Natural killer cell (primary cell): Measurements from ENCODE around the gene GHRHR. TPM values are rescaled to one million over a fixed set of nuclear protein-coding genes. Genes with fewer than 3 reads are reported as not detected.
A peak's percentile ranks its signal among the peaks of the same experiment; 100 is the strongest.

Experiments used
- ATAC-seq, 3 donors: fragments of 150-1000 bp in 2 of 3; fragments of 200-7000 bp in 1 of 3; cut with Tn5 transposase; 1 replicate in 1 of 3; 2 replicates in 2 of 3; pipeline ENCODE4 v1.10.0; 2021; ENCODE audit warnings: mild to moderate bottlenecking in 2 of 3, moderate library complexity in 2 of 3
- DNase-seq, 2 donors: peaks; one replicate each; pipeline versions ENCODE4 v3.0.0 to v3.0.0-alpha.2; 2013 to 2021; ENCODE audit warnings: mixed read lengths in 1 of 2
- H3K27ac ChIP-seq: one replicate; pipeline ENCODE4 v1.5.1; 2013; ENCODE audit warnings: mild to moderate bottlenecking, low read length
- H3K27me3 ChIP-seq: one replicate; pipeline ENCODE4 v1.6.1; 2013; ENCODE audit warnings: low read length; ENCODE audit not compliant: control insufficient read depth, insufficient read depth
- H3K36me3 ChIP-seq: one replicate; pipeline ENCODE4 v1.6.1; 2013; ENCODE audit warnings: low read length; ENCODE audit not compliant: control insufficient read depth, insufficient read depth
- H3K4me1 ChIP-seq: one replicate; pipeline ENCODE4 v1.6.1; 2013; ENCODE audit warnings: low read length; ENCODE audit not compliant: control insufficient read depth, insufficient read depth
- H3K4me3 ChIP-seq: one replicate; pipeline ENCODE4 v1.5.1; 2013; ENCODE audit warnings: low read length
- H3K9me3 ChIP-seq: one replicate; pipeline ENCODE4 v1.6.1; 2013; ENCODE audit warnings: low read length; ENCODE audit not compliant: control insufficient read depth, insufficient read depth
- H3K27ac Mint-ChIP-seq, 2 donors: one replicate each; pipeline ENCODE4 v1.8.0; 2022; ENCODE audit warnings: mild to moderate bottlenecking in 2 of 2, mixed read lengths in 2 of 2, moderate library complexity in 1 of 2
- H3K27me3 Mint-ChIP-seq, 2 donors: one replicate each; pipeline ENCODE4 v1.8.0; 2022; ENCODE audit warnings: low read depth in 2 of 2, mixed read lengths in 2 of 2
- H3K36me3 Mint-ChIP-seq: one replicate; pipeline ENCODE4 v1.8.0; 2022; ENCODE audit warnings: mixed read lengths
- H3K4me1 Mint-ChIP-seq, 2 donors: one replicate each; pipeline ENCODE4 v1.8.0; 2022; ENCODE audit warnings: mixed read lengths in 2 of 2
- H3K4me3 Mint-ChIP-seq: one replicate; pipeline ENCODE4 v1.8.0; 2022; ENCODE audit warnings: mild to moderate bottlenecking, moderate library complexity, mixed read lengths
- H3K9me3 Mint-ChIP-seq, 2 donors: one replicate each; pipeline ENCODE4 v1.8.0; 2022; ENCODE audit warnings: mixed read lengths in 2 of 2
- WGBS: methylation state at CpG from one replicate; pipeline ENCODE4 v1.1.7; 2013; ENCODE audit warnings: missing lambda C conversion rate; ENCODE audit not compliant: insufficient coverage; 5-methylcytosine and 5-hydroxymethylcytosine counted together
- intact Hi-C: fragments of 100-400 bp; cut with micrococcal nuclease; formaldehyde crosslinking; loops from one replicate; pipeline ENCODE4 v1.14.2; 2022
- total RNA-seq, 4 donors: library from RNA; stranded (reverse); fragments of 120-200 nt in 1 of 4; gene quantifications; one replicate each; pipeline versions ENCODE4 v1.2.3 to v1.2.4, GENCODE V29; 2013 to 2022
- TF ChIP-seq, protein P1 (sequence below): fragments of 200-600 bp; IDR thresholded peaks from one replicate; pipeline ENCODE4 v1.8.0; 2022; ENCODE audit warnings: antibody characterized with exemption

Gene GHRHR
- total RNA-seq, 3 donors from 2014 or later (not counting 1 experiment from before 2014, with no cell fraction given): not detected

DNA sequence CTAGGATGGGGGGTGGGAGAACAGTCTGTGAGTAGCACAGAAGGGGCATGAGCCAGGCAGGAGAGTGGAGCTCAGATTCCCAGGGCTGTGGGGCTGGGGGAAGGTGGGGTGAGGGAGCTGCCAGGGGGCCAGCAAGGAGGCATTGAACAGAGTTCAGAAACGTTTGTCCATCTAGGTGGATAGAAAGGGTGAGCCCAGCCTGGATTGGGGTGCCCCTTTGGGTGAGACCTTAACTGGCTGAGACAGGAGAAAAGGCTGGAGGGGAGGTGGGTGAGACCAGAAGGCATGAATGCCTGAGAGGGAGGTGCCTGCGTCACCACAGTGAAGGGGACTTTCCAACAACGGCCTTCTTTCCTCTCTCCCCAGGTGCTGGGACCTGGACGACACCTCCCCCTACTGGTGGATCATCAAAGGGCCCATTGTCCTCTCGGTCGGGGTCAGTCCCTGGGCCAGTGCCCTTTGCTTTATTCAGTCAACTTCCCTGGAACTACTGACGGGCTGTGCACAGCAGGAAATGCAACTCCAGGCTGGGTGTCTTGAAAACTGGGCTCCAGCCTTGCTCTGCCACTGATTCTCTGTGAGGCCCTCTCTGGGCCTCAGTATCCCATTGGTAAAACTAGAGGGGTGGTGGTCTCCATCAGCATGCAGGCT, 11.0 kb downstream of the GHRHR start:
- Histone ChIP-seq H3K9me3 (no peaks in the 10 kb centered on the region), H3K4me3 (no peak overlapping the region), H3K27me3 (peaks cover 2% of the 10 kb centered on the region), H3K27ac (no peak overlapping the region), H3K4me1 (peaks cover 6% of the 10 kb centered on the region), H3K36me3 (no peaks in the 10 kb centered on the region)
- 25% methylated on average over 7 of the region's 7 CpGs for WGBS
- TF ChIP-seq, protein P1, sequence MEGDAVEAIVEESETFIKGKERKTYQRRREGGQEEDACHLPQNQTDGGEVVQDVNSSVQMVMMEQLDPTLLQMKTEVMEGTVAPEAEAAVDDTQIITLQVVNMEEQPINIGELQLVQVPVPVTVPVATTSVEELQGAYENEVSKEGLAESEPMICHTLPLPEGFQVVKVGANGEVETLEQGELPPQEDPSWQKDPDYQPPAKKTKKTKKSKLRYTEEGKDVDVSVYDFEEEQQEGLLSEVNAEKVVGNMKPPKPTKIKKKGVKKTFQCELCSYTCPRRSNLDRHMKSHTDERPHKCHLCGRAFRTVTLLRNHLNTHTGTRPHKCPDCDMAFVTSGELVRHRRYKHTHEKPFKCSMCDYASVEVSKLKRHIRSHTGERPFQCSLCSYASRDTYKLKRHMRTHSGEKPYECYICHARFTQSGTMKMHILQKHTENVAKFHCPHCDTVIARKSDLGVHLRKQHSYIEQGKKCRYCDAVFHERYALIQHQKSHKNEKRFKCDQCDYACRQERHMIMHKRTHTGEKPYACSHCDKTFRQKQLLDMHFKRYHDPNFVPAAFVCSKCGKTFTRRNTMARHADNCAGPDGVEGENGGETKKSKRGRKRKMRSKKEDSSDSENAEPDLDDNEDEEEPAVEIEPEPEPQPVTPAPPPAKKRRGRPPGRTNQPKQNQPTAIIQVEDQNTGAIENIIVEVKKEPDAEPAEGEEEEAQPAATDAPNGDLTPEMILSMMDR: no peak
- H3K36me3 Mint-ChIP-seq: no peaks in the 10 kb centered on the region
- peak in 1 of 2 donors; percentile 52 for DNase-seq
- peak in 2 of 3 donors; percentile 75 to 78 for ATAC-seq
- peak overlapping the region in 1 of 2 donors; percentile 56 for H3K27ac Mint-ChIP-seq
- no peak overlapping the region for H3K4me3 Mint-ChIP-seq
- peaks cover 0 to 5% of the 10 kb centered on the region in 2 donors for H3K4me1 Mint-ChIP-seq
- intact Hi-C loops: no loop called here
- H3K27me3 Mint-ChIP-seq: peaks cover 6 to 24% of the 10 kb centered on the region in 2 donors
- no peaks in the 10 kb centered on the region for H3K9me3 Mint-ChIP-seq

DNA sequence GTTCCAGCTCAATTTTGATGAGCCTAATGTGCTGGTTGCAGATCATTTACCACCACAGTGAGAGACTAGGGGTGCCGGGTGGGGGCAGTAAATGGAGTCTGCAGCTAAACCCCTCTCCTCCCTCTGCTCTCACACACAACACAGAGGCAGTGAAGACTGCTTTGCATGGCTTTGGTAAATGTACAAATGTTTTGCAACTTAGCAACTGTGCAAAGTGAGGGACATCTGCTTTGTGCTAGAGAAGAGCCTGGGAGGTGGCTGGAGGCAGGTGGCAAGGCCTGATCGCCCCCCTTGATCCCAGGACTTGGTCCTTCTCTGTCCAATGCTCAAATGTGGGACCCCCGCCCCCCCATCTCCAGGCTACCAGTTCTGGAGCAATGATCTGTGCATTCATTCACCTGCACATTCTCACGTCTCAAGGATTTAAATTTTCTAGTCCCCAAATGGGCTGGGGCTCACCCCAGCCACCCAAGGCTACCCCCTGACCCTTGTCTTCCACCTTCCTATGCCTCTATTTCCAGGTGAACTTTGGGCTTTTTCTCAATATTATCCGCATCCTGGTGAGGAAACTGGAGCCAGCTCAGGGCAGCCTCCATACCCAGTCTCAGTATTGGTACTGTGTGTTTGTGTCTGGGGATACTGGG, 11.6 kb downstream of the GHRHR start:
- intact Hi-C loops: no loop called here

DNA sequence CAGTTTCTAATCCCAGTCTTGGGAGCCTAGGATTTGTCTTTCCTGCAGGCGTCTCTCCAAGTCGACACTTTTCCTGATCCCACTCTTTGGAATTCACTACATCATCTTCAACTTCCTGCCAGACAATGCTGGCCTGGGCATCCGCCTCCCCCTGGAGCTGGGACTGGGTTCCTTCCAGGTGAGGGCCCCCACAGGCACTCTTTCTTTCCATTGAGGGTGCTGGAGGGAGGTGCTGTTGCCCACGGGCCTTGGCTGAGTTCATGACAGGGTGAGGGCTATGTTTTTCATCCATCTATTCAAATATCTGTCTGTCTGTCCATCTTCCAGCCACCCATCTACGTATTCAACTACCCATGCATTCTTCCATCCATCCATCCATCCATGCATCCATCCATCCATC, 12.6 kb downstream of the GHRHR start:
- WGBS: 86% methylated on average over 5 of the region's 5 CpGs
- Mint-ChIP-seq H3K9me3 (no peaks in the 10 kb centered on the region), H3K4me1 (peaks cover 0 to 5% of the 10 kb centered on the region in 2 donors), H3K4me3 (no peak overlapping the region), H3K27me3 (peaks cover 15 to 24% of the 10 kb centered on the region in 2 donors), H3K36me3 (no peaks in the 10 kb centered on the region), H3K27ac (no peak overlapping the region)
- ATAC-seq (no peak), DNase-seq (no peak)
- H3K36me3 ChIP-seq: no peaks in the 10 kb centered on the region
- peaks cover 2% of the 10 kb centered on the region for H3K27me3 ChIP-seq
- no peaks in the 10 kb centered on the region for H3K9me3 ChIP-seq
- TF ChIP-seq, protein P1: no peak
- H3K4me3 ChIP-seq: no peak overlapping the region
- intact Hi-C loops: no loop called here
- H3K4me1 ChIP-seq: peaks cover 6% of the 10 kb centered on the region
- no peak overlapping the region for H3K27ac ChIP-seq

More for the DNA sequence above, 11.6 kb downstream of the GHRHR start:
- Histone ChIP-seq H3K27ac (no peak overlapping the region), H3K36me3 (no peaks in the 10 kb centered on the region), H3K9me3 (no peaks in the 10 kb centered on the region), H3K4me1 (peaks cover 6% of the 10 kb centered on the region), H3K27me3 (peaks cover 2% of the 10 kb centered on the region), H3K4me3 (no peak overlapping the region)
- H3K36me3 Mint-ChIP-seq: no peaks in the 10 kb centered on the region
- H3K4me3 Mint-ChIP-seq: no peak overlapping the region
- no peak overlapping the region for H3K27ac Mint-ChIP-seq
- no peak for ATAC-seq
- H3K9me3 Mint-ChIP-seq: no peaks in the 10 kb centered on the region
- peaks cover 8 to 24% of the 10 kb centered on the region in 2 donors for H3K27me3 Mint-ChIP-seq
- DNase-seq: no peak
- TF ChIP-seq, protein P1: no peak
- WGBS: 87% methylated on average over 5 of the region's 5 CpGs
- peaks cover 0 to 5% of the 10 kb centered on the region in 2 donors for H3K4me1 Mint-ChIP-seq
